Skeletal muscle satellite cell (primary cell): ENCODE data around the gene ANKRD60.

Experiments used
- H3K27me3 ChIP-seq: 2 replicates; pipeline ENCODE4 v1.7.0; 2013; ENCODE audit warnings: low read length; ENCODE audit not compliant: control insufficient read depth, insufficient read depth
- H3K36me3 ChIP-seq: 2 replicates; pipeline ENCODE4 v1.7.0; 2013; ENCODE audit warnings: mild to moderate bottlenecking, control low read depth, low read length; ENCODE audit not compliant: insufficient read depth
- H3K4me1 ChIP-seq: 2 replicates; pipeline ENCODE4 v1.7.0; 2013; ENCODE audit warnings: low read length; ENCODE audit not compliant: control insufficient read depth, insufficient read depth
- H3K4me2 ChIP-seq: 2 replicates; pipeline ENCODE4 v1.7.0; 2013; ENCODE audit warnings: mild to moderate bottlenecking, low read length
- H3K4me3 ChIP-seq: 2 replicates; pipeline ENCODE4 v1.7.0; 2013; ENCODE audit warnings: low read length
- H3K9ac ChIP-seq: 2 replicates; pipeline ENCODE4 v1.7.0; 2013; ENCODE audit warnings: mild to moderate bottlenecking, low read depth, low read length, moderate library complexity
- H3K9me3 ChIP-seq: replicated peaks from 2 replicates; pipeline ENCODE4 v1.7.0; 2013; ENCODE audit warnings: mild to moderate bottlenecking, control low read depth, low read length

Gene ANKRD60

DNA sequence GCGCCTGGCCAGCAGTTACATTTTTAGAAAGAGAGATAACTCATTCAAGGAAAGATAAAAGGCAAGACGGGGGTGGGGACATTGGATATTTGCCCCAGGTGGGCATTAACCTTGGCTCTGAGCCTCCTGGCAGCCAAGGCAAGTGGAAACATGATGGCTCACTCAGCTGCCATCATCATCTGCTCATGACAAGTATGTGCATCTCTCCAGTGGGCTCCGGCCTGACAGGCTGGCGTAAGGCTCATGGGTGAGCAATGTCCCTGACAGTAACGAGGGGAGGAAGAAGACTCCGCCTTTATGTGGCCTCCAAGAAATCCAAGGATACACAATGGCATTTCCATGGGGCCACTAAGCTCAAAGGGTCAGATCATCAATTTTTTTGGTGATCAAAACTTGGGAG lies 13.3 kb downstream of the ANKRD60 start:
- Histone ChIP-seq H3K36me3 (no peaks in the 10 kb centered on the region), H3K9ac (no peak overlapping the region), H3K4me1 (peaks cover 9% of the 10 kb centered on the region), H3K9me3 (no peaks in the 10 kb centered on the region), H3K27me3 (peaks cover 59% of the 10 kb centered on the region), H3K4me3 (no peak overlapping the region), H3K4me2 (no peak overlapping the region)

DNA sequence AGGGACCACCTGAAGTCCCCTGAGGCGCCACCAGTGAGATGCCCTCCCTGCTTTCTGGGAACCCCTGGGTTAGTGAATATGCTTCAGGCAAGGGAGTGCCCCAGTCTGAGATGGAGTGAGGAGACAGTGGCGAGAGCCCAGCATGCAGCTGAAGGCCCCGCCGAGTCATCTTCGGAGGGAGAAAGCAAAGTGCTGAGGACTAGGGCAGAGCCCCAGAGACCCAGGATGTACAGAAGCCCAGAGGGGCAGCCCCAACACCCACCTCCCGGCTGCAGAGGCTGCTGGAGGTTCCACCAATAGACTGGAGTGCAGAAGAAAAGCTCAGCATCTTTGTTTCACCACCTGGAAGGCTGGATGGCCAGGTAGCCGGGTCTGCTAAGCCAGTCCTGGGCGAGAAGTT lies 14.1 kb downstream of the ANKRD60 start:
- no peak overlapping the region for H3K4me3 ChIP-seq
- no peaks in the 10 kb centered on the region for H3K36me3 ChIP-seq
- H3K4me2 ChIP-seq, result no peak overlapping the region
- H3K9me3 ChIP-seq, result no peaks in the 10 kb centered on the region
- peaks cover 57% of the 10 kb centered on the region for H3K27me3 ChIP-seq
- peaks cover 3% of the 10 kb centered on the region for H3K4me1 ChIP-seq
- no peak overlapping the region for H3K9ac ChIP-seq

- no peak overlapping the region for H3K9ac ChIP-seq
- H3K4me3 ChIP-seq, result no peak overlapping the region
- no peaks in the 10 kb centered on the region for H3K4me1 ChIP-seq
- H3K9me3 ChIP-seq, result no peaks in the 10 kb centered on the region
- H3K36me3 ChIP-seq, result no peaks in the 10 kb centered on the region
- H3K27me3 ChIP-seq, result peaks cover 57% of the 10 kb centered on the region
- H3K4me2 ChIP-seq, result no peak overlapping the region
These were observed 14.7 kb downstream of the ANKRD60 start for GRCh38 chr20:58213716-58214115.

- H3K4me2 ChIP-seq, result no peak overlapping the region
- no peaks in the 10 kb centered on the region for H3K9me3 ChIP-seq
- no peak overlapping the region for H3K9ac ChIP-seq
- H3K4me3 ChIP-seq, result no peak overlapping the region
- H3K27me3 ChIP-seq, result peaks cover 57% of the 10 kb centered on the region
- no peaks in the 10 kb centered on the region for H3K36me3 ChIP-seq
- no peaks in the 10 kb centered on the region for H3K4me1 ChIP-seq
These were observed 15.3 kb downstream of the ANKRD60 start for GRCh38 chr20:58213121-58213520.

DNA sequence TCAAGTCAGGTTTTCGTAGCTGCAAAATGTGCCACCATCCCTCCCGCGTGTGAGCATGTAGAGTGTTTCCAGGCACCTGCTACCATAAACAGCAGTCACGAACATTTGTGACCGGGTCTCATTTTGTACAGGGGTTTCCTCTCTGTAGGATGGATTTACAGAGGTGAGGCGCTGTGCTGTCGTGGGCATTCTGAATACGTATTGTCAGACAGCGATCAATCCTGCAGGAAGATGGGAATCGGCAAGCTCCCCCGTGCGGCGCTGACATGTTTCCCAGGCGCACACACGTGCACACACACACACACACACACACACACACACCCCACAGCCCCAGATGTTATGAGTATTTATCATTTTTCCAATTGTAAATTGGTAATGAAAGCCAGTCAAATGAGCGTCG lies 15.8 kb downstream of the ANKRD60 start:
- H3K9me3 ChIP-seq, result no peaks in the 10 kb centered on the region
- H3K9ac ChIP-seq, result no peak overlapping the region
- H3K4me1 ChIP-seq, result no peaks in the 10 kb centered on the region
- H3K36me3 ChIP-seq, result no peaks in the 10 kb centered on the region
- no peak overlapping the region for H3K4me3 ChIP-seq
- H3K4me2 ChIP-seq, result no peak overlapping the region
- peaks cover 52% of the 10 kb centered on the region for H3K27me3 ChIP-seq

GRCh38 chr20:58210398-58210747 lies 18.1 kb downstream of the ANKRD60 start:
- Histone ChIP-seq H3K4me1 (no peaks in the 10 kb centered on the region), H3K4me2 (no peak overlapping the region), H3K27me3 (peaks cover 41% of the 10 kb centered on the region), H3K36me3 (no peaks in the 10 kb centered on the region), H3K9ac (no peak overlapping the region), H3K4me3 (no peak overlapping the region), H3K9me3 (no peaks in the 10 kb centered on the region)

GRCh38 chr20:58209652-58210397 lies 18.6 kb downstream of the ANKRD60 start:
- Histone ChIP-seq H3K36me3 (no peaks in the 10 kb centered on the region), H3K9ac (peak overlapping the region; percentile 22), H3K4me2 (peak overlapping the region; percentile 48), H3K4me1 (no peaks in the 10 kb centered on the region), H3K27me3 (peaks cover 41% of the 10 kb centered on the region), H3K9me3 (no peaks in the 10 kb centered on the region), H3K4me3 (no peak overlapping the region)

DNA sequence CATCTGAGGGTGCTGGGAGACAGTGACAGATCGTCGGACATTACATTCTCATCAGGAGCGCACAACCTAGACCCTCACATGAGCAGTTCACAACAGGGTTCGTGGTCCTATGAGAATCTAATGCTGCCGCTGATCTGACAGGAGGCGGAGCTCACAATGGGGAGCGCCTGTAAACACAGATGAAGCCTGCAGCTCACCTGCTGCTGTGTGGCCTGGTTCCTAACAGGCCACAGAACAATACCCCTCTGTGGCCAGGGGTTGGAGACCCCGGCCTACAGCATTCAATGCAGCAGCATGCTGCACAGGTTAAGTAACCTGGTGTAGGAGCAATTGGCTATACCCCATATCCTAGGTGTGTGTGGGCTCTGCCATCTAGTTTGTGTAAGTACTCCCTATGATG lies 19.5 kb downstream of the ANKRD60 start:
- H3K9ac ChIP-seq, result no peak overlapping the region

GRCh38 chr20:58205850-58206249 lies 22.6 kb downstream of the ANKRD60 start:
- Histone ChIP-seq H3K4me3 (no peak overlapping the region), H3K9ac (no peak overlapping the region), H3K36me3 (no peaks in the 10 kb centered on the region), H3K4me1 (no peaks in the 10 kb centered on the region), H3K9me3 (no peaks in the 10 kb centered on the region), H3K27me3 (peaks cover 31% of the 10 kb centered on the region), H3K4me2 (no peak overlapping the region)

More for the DNA sequence above, 19.5 kb downstream of the ANKRD60 start:
- Histone ChIP-seq H3K4me1 (no peaks in the 10 kb centered on the region), H3K4me2 (no peak overlapping the region), H3K36me3 (no peaks in the 10 kb centered on the region), H3K4me3 (no peak overlapping the region), H3K27me3 (peaks cover 39% of the 10 kb centered on the region), H3K9me3 (no peaks in the 10 kb centered on the region)

- no peaks in the 10 kb centered on the region for H3K4me1 ChIP-seq
- no peak overlapping the region for H3K4me2 ChIP-seq
- H3K9me3 ChIP-seq, result no peaks in the 10 kb centered on the region
- H3K27me3 ChIP-seq, result peaks cover 42% of the 10 kb centered on the region
- H3K9ac ChIP-seq, result no peak overlapping the region
- no peaks in the 10 kb centered on the region for H3K36me3 ChIP-seq
- no peak overlapping the region for H3K4me3 ChIP-seq
These were observed 26.4 kb downstream of the ANKRD60 start for GRCh38 chr20:58202044-58202443.

DNA sequence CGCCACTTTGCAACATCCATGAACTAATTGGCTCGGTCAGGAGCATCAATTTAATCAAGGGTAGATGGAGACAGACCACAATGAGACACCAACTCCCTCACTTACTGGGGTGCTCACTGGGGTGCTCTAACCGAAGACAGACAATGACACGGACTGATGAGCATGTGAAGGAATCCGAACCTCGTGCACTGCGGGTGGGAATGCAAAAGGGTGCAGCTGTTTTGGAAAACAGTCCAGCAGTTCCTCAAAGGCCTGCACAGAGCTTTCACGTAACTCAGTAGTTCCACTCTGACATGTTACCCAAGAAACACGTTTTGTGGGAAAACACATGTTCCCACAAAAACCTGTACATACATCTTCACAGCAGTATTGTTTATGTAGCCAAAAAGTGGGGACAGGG lies 26.8 kb downstream of the ANKRD60 start:
- Histone ChIP-seq H3K9ac (no peak overlapping the region), H3K36me3 (no peaks in the 10 kb centered on the region), H3K4me2 (no peak overlapping the region), H3K4me3 (no peak overlapping the region), H3K9me3 (no peaks in the 10 kb centered on the region), H3K4me1 (no peaks in the 10 kb centered on the region), H3K27me3 (peaks cover 38% of the 10 kb centered on the region)

GRCh38 chr20:58199469-58199868 lies 29.0 kb downstream of the ANKRD60 start:
- Histone ChIP-seq H3K27me3 (peaks cover 33% of the 10 kb centered on the region), H3K9ac (no peak overlapping the region), H3K4me2 (no peak overlapping the region), H3K4me1 (no peaks in the 10 kb centered on the region), H3K9me3 (no peaks in the 10 kb centered on the region), H3K4me3 (no peak overlapping the region), H3K36me3 (no peaks in the 10 kb centered on the region)
